Stimulated activated CD4-positive, alpha-beta T cell treated with anti-CD3 and anti-CD28 coated beads, Interleukin-15, amount 100 ng/mL, for 48 hours (primary cell): ENCODE results near the gene TIGD4.

ENCODE experiments used
- DNase-seq, 2 donors: peaks; one replicate each; pipeline ENCODE4 v3.0.0-alpha.2; 2020; ENCODE audit warnings: low read depth in 2 of 2

TIGD4 gene

GRCh38 chr4:152719801-152720556, 59.6 kb downstream of the TIGD4 start:
- no peak for DNase-seq
